HEK293T (cell line): ENCODE data around the gene SNX9.

ENCODE experiments used
- ARNT ChIP-seq: fragments of 450-650 bp; IDR thresholded peaks from 2 replicates; pipeline ENCODE4 v1.6.1; 2017; ENCODE audit warnings: mild to moderate bottlenecking
- BHLHE40 ChIP-seq: fragments of 450-650 bp; IDR thresholded peaks from 2 replicates; pipeline ENCODE4 v1.6.1; 2016; ENCODE audit warnings: mild to moderate bottlenecking, moderate library complexity, borderline replicate concordance
- FOXA1 ChIP-seq: fragments of 450-650 bp; IDR thresholded peaks from 2 replicates; pipeline ENCODE4 v1.6.1; 2016; ENCODE audit warnings: mild to moderate bottlenecking
- FOXK2 ChIP-seq: fragments of 450-650 bp; IDR thresholded peaks from 2 replicates; pipeline ENCODE4 v1.6.1; 2016; ENCODE audit warnings: mild to moderate bottlenecking
- FOXM1 ChIP-seq: fragments of 450-650 bp; IDR thresholded peaks from 2 replicates; pipeline ENCODE4 v1.6.1; 2017; ENCODE audit warnings: mild to moderate bottlenecking, borderline replicate concordance
- PKNOX1 ChIP-seq: fragments of 450-650 bp; IDR thresholded peaks from 2 replicates; pipeline ENCODE4 v1.6.1; 2016
- SP1 ChIP-seq: fragments of 450-650 bp; IDR thresholded peaks from 2 replicates; pipeline ENCODE4 v1.6.1; 2017
- SUZ12 ChIP-seq: fragments of 450-650 bp; IDR thresholded peaks from 2 replicates; pipeline ENCODE4 v1.6.1; 2016; ENCODE audit warnings: mild to moderate bottlenecking
- TARDBP ChIP-seq: fragments of 450-650 bp; IDR thresholded peaks from 2 replicates; pipeline ENCODE4 v1.6.1; 2016
- ZNF384 ChIP-seq: fragments of 450-650 bp; IDR thresholded peaks from 2 replicates; pipeline ENCODE4 v1.6.1; 2016

GRCh38 chr6:157775376-157775775 lies 47.7 kb upstream of the SNX9 start:
- TF ChIP-seq ZNF384 (no peak), FOXK2 (no peak), SP1 (no peak), FOXM1 (no peak), SUZ12 (no peak), TARDBP (no peak), PKNOX1 (no peak), ARNT (no peak), BHLHE40 (no peak), FOXA1 (no peak)
